HG03571 (cell line): ENCODE results near the gene IFRD1.

Experiments used
- ATAC-seq: cut with Tn5 transposase; IDR thresholded peaks from one replicate; pipeline ENCODE4 v1.9.1; 2021; ENCODE audit not compliant: unreplicated experiment

Gene IFRD1

GRCh38 chr7:112487457-112488263, 37.4 kb downstream of the IFRD1 start:
- no peak for ATAC-seq

DNA sequence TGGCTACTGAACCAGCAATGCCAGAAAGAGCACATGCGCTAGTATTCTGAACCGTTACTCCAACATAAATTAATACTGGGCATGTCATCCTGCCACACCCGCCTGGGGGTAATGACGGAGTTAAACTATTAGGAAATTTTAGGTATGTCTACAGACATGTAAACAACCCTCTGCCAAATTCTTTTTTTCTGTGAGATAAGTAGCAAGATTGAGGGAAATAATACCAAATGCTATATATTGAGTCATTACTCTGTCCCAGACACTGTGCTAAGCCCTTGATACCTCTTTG, 37.9 kb downstream of the IFRD1 start:
- ATAC-seq = no peak

DNA sequence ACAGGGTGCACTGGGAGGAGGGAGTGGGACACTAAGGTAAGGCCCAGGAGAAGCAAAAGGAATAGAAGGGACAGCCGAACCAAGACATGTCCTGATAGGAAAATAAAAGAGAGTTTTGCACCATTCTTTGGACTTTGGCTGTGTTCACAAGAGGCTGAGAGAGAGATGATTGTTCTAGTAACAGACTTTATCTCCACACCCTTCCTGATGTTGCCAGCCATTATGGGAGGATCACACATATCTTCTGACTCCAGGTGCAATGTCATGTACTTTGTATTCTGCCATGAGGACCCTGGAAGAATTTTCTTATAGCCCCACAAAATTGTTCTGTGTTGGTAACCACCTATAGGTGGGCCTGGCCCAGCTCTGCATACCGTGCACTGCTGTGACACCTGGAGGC, 41.9 kb downstream of the IFRD1 start:
- ATAC-seq = no peak

DNA sequence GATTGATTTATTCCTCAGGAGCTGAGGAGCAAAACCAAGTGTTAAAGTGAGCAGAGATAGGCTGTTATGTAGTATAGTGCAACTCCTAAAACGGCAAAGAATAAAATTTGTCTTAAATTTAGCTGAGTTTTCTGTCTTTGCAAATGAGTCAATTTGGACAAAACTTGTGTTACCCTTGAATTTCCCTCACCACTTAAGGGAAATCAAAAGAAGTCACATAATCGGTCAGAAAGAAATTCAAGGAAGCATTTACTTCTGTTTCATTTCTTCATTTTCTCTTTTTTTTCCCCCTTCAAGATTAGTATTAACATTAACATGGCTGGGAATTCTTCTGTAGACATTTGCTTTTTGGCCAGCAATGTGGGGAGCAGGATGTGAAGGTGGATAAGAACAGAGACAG, 44.4 kb downstream of the IFRD1 start:
- ATAC-seq = no peak

GRCh38 chr7:112495156-112495788, 45.0 kb downstream of the IFRD1 start:
- no peak for ATAC-seq

- no peak for ATAC-seq
These were observed 45.7 kb downstream of the IFRD1 start for GRCh38 chr7:112495810-112496462.

- peak; percentile 53 for ATAC-seq
These were observed 47.2 kb downstream of the IFRD1 start for GRCh38 chr7:112497481-112497880.

GRCh38 chr7:112500619-112501018, 50.4 kb downstream of the IFRD1 start:
- ATAC-seq = no peak

- no peak for ATAC-seq
These were observed 51.7 kb downstream of the IFRD1 start for GRCh38 chr7:112501801-112502503.

- no peak for ATAC-seq
These were observed 52.4 kb downstream of the IFRD1 start for GRCh38 chr7:112502700-112503099.

DNA sequence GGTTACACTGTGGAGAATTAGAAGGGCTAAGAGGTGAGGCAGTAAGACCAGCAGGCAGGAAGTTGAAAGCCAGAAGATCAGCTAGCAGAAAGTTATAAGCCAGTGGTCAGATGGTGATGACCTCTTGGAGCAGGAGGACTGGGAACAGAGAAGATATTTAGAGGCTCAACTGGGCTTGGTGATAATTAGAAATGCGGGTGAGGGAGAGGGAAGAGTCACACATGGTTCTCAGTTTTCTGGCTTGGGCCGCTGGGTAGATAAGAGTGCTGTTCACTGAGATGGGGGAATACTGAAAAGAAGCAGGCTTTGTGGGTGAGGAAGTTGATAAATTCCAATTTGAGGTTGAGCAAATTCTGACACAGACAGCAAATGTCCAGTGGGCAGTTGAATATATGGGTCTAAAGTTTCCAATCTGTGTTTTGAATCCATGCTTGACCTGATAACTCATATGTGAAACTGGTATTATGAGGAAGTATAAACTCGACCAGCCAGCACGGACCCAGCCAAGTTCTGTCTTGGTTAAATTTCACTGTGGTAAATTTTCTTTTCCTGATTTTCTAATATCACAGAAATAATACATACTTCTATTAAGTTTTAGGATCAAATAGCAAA, 53.2 kb downstream of the IFRD1 start:
- ATAC-seq = no peak

GRCh38 chr7:112504093-112504695, 53.9 kb downstream of the IFRD1 start:
- no peak for ATAC-seq

GRCh38 chr7:112505495-112505894, 55.2 kb downstream of the IFRD1 start:
- no peak for ATAC-seq

DNA sequence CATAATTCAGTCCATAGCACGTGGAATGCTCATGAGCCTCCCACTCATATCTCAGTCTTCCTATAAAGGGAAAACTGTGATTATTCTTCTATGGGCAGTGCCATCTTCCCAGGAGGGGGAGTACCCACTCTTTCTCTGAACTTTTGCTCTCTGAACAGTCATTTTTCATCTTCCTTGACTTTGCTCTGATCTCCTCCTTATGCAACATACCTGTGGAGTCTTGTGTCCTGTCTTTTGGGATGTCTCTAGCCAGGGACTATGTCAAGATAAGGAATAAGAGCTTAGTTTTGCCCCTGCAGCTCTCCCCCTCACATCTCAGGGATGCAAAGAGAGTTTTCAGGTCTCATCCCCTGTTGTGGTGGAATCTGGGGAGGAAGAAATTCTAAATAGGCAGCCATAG, 58.1 kb downstream of the IFRD1 start:
- no peak for ATAC-seq

- ATAC-seq = no peak
These were observed 59.1 kb downstream of the IFRD1 start for GRCh38 chr7:112509402-112509801.

DNA sequence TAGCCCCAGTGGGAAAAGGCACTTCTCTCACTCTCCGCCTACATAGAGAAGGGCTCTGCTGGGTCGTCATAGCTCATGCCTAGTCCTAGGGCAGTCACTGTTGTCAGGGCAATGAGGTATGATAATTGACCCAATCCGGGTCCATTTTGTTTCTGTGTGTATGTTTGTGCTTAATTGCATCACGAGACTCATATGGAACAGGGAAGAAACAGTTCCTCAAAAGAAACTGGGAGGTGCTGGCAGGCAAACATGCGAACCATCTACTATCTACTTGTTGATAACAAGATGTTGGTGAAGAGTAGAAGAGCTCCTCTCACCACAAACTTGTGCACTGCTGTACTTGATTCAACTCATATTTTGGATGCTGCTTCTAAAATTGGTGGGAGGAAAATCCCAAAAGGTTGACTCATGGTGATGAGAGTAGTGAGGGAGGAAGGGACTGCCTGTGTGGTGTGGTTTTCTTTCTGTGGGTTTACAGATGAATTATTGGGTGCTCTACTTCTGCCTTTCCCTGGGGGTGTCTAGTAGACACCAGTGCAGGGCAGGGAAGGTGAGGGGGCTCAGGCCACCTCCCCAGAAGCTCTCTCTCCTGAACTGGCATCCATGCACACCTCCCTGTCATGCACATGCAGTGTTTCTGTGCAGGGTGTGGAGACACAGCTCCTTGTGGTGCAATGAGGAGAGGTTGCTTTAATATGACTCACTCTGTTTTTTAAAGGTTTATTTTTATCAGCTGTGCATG, 59.9 kb downstream of the IFRD1 start:
- ATAC-seq = no peak

- no peak for ATAC-seq
These were observed 60.5 kb downstream of the IFRD1 start for GRCh38 chr7:112510743-112511110.

GRCh38 chr7:112511451-112512202, 61.4 kb downstream of the IFRD1 start:
- no peak for ATAC-seq

DNA sequence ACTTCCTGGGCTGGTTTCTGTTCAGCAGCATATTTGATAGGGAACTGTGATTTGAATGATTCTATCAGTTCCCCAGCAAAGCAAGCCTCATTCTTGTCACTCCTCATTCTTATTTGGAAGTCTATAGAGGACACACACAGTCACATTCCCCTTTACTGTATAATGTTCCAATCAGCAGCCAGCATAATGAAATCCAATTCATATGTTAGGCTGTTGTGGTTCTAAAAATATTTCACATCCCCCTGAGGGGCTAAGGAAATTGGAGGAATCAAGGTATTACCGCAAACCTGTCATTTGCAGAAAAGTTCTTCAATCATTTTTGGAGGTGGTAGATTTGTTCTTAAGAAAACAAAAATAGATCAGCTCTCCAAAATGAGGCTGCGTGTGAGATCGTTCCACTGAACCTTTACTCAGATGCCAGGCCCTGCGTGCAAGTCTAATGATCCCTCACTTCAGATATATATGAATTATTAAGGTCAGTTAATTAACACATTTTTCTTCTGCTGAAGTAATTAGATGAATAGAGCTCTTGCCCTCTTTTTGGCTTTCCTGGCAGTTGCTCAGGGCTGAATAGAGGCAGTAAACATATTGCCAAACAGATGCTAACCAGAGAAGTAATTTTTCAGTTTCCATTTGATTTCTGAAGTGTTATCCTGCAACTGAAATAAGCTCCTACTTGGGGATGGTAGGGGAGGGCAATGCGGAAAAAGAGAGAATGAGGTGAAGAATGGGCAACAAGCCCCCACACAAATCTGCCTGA, 62.4 kb downstream of the IFRD1 start:
- ATAC-seq = no peak
